ENCODE results near the gene REN. TPM values are rescaled to one million over a fixed set of nuclear protein-coding genes. Genes with fewer than 3 reads are reported as not detected.

Gene REN
- total and polyA plus RNA-seq, 4 experiments from 2014 or later = not detected

GRCh38 chr1:204131978-204132377 is 34.2 kb downstream of the REN start:
- no peak for DNase-seq
- H3K9me3 ChIP-seq (ENCODE audit: control insufficient read depth in 1 of 2, low read length in 2 of 2) = no peaks in the 10 kb centered on the region
- Mint-ChIP-seq H3K4me1 (peaks cover 5 to 14% (median 10%) of the 10 kb centered on the region in 4 donors), H3K9me3 (peaks cover 0 to 2% (median 0%) of the 10 kb centered on the region in 8 donors), H3K4me3 (no peak overlapping the region), H3K27me3 (no peaks in the 10 kb centered on the region), H3K27ac (no peak overlapping the region), H3K36me3 (peaks cover 0 to 4% of the 10 kb centered on the region in 2 donors)
- H3K4me3 ChIP-seq (ENCODE audit: low read length in 2 of 2) = no peak overlapping the region
- intact Hi-C loops (cut with micrococcal nuclease) = no loop called here
- POLR2A ChIA-PET (ENCODE audit: partially characterized antibody) = no interaction called here
- H3K27ac ChIP-seq (ENCODE audit: low read depth, low read length) = no peak overlapping the region
- no peaks in the 10 kb centered on the region for H3K27me3 ChIP-seq (ENCODE audit: insufficient read depth, low read length)
- H3K4me1 ChIP-seq (ENCODE audit: insufficient read depth, low read length) = peaks cover 9% of the 10 kb centered on the region
- H3K36me3 ChIP-seq (ENCODE audit: insufficient read depth, low read length) = no peaks in the 10 kb centered on the region
- CTCF ChIA-PET (ENCODE audit: partially characterized antibody) = interaction anchor here (1.6 kb wide), 1 partner anchor 271 kb away, joined by 5 read pairs; the partner anchor contains the start of gene SNRPE

GRCh38 chr1:204130981-204131892 is 34.9 kb downstream of the REN start:
- Mint-ChIP-seq H3K4me1 (peaks cover 5 to 14% (median 10%) of the 10 kb centered on the region in 4 donors), H3K36me3 (peaks cover 0 to 4% of the 10 kb centered on the region in 2 donors), H3K9me3 (peaks cover 0 to 3% (median 0%) of the 10 kb centered on the region in 8 donors), H3K27ac (peak overlapping the region in 1 of 7 donors; percentile 50), H3K27me3 (peaks cover 0 to 1% of the 10 kb centered on the region in 2 donors), H3K4me3 (no peak overlapping the region)
- no peaks in the 10 kb centered on the region for H3K9me3 ChIP-seq (ENCODE audit: control insufficient read depth in 1 of 2, low read length in 2 of 2)
- CTCF ChIA-PET (ENCODE audit: partially characterized antibody) = interaction anchor here (0.6 to 0.9 kb wide), 2 partner anchors 260 to 273 kb away, joined by 3 to 6 read pairs; no protein-coding TSS in a partner anchor
- no peaks in the 10 kb centered on the region for H3K36me3 ChIP-seq (ENCODE audit: insufficient read depth, low read length)
- no peaks in the 10 kb centered on the region for H3K27me3 ChIP-seq (ENCODE audit: insufficient read depth, low read length)
- no peak overlapping the region for H3K4me3 ChIP-seq (ENCODE audit: low read length in 2 of 2)
- H3K27ac ChIP-seq (ENCODE audit: low read depth, low read length) = no peak overlapping the region
- intact Hi-C loops (cut with micrococcal nuclease) = no loop called here
- peaks cover 9% of the 10 kb centered on the region for H3K4me1 ChIP-seq (ENCODE audit: insufficient read depth, low read length)
- DNase-seq = no peak
- POLR2A ChIA-PET (ENCODE audit: partially characterized antibody) = interaction anchor here (0.6 kb wide), 1 partner anchor 11 kb away, joined by 4 read pairs; no protein-coding TSS in a partner anchor

- intact Hi-C loops (cut with micrococcal nuclease) = no loop called here
- Mint-ChIP-seq H3K9me3 (peaks cover 0 to 3% (median 0%) of the 10 kb centered on the region in 8 donors), H3K36me3 (no peaks in the 10 kb centered on the region), H3K4me3 (no peak overlapping the region), H3K27ac (peak overlapping the region in 1 of 7 donors; percentile 50), H3K27me3 (peaks cover 0 to 1% of the 10 kb centered on the region in 2 donors), H3K4me1 (peaks cover 5 to 14% (median 10%) of the 10 kb centered on the region in 4 donors)
- DNase-seq = no peak
- H3K9me3 ChIP-seq (ENCODE audit: control insufficient read depth in 1 of 2, low read length in 2 of 2) = no peaks in the 10 kb centered on the region
- no peak overlapping the region for H3K4me3 ChIP-seq (ENCODE audit: low read length in 2 of 2)
- CTCF ChIA-PET (ENCODE audit: partially characterized antibody) = interaction anchor here (0.7 to 3.8 kb wide), 6 partner anchors 59 to 677 kb away, joined by 3 to 54 read pairs (median 16); partner anchors contain the start of genes ATP2B4 and SNRPE
- peaks cover 9% of the 10 kb centered on the region for H3K4me1 ChIP-seq (ENCODE audit: insufficient read depth, low read length)
- no peaks in the 10 kb centered on the region for H3K27me3 ChIP-seq (ENCODE audit: insufficient read depth, low read length)
- POLR2A ChIA-PET (ENCODE audit: partially characterized antibody) = interaction anchor here (2.0 kb wide), 1 partner anchor 269 kb away, joined by 10 read pairs; the partner anchor contains the start of gene SNRPE
- no peaks in the 10 kb centered on the region for H3K36me3 ChIP-seq (ENCODE audit: insufficient read depth, low read length)
- no peak overlapping the region for H3K27ac ChIP-seq (ENCODE audit: low read depth, low read length)
These were observed 36.0 kb downstream of the REN start for GRCh38 chr1:204130178-204130577.

GRCh38 chr1:204128964-204129896 is 36.9 kb downstream of the REN start:
- Mint-ChIP-seq H3K27me3 (peaks cover 0 to 1% of the 10 kb centered on the region in 2 donors), H3K27ac (peak overlapping the region in 4 of 7 donors; percentile 27 to 75 (median 44)), H3K9me3 (peaks cover 0 to 3% (median 0%) of the 10 kb centered on the region in 8 donors), H3K4me3 (peak overlapping the region in 2 of 8 donors; percentile 36 to 46), H3K4me1 (peaks cover 5 to 14% (median 10%) of the 10 kb centered on the region in 4 donors), H3K36me3 (no peaks in the 10 kb centered on the region)
- intact Hi-C loops (cut with micrococcal nuclease) = loop anchor here (1.0 to 10.0 kb wide), 4 partner anchors 258 to 862 kb away; partner anchors contain the start of gene SNRPE
- ChIA-PET CTCF (ENCODE audit: partially characterized antibody) (interaction anchor here (0.7 to 3.8 kb wide), 28 partner anchors 9 to 789 kb away, joined by 3 to 54 read pairs (median 4); partner anchors contain the start of genes ATP2B4 and SNRPE), POLR2A (ENCODE audit: partially characterized antibody) (interaction anchor here (0.7 to 2.0 kb wide), 5 partner anchors 257 to 625 kb away, joined by 3 to 10 read pairs (median 4); partner anchors contain the start of gene SNRPE)
- Histone ChIP-seq H3K27ac (ENCODE audit: low read depth, low read length) (no peak overlapping the region), H3K9me3 (ENCODE audit: control insufficient read depth in 1 of 2, low read length in 2 of 2) (no peaks in the 10 kb centered on the region), H3K4me1 (ENCODE audit: insufficient read depth, low read length) (peaks cover 9% of the 10 kb centered on the region), H3K27me3 (ENCODE audit: insufficient read depth, low read length) (no peaks in the 10 kb centered on the region), H3K36me3 (ENCODE audit: insufficient read depth, low read length) (no peaks in the 10 kb centered on the region), H3K4me3 (ENCODE audit: low read length in 2 of 2) (no peak overlapping the region)
- peak; percentile 55 to 65 (median 59) for DNase-seq

GRCh38 chr1:204128464-204128963 is 37.6 kb downstream of the REN start:
- peaks cover 0 to 3% (median 0%) of the 10 kb centered on the region in 8 donors for H3K9me3 Mint-ChIP-seq
- H3K27me3 ChIP-seq (ENCODE audit: insufficient read depth, low read length) = no peaks in the 10 kb centered on the region
- H3K4me1 Mint-ChIP-seq = peaks cover 5 to 14% (median 10%) of the 10 kb centered on the region in 4 donors
- DNase-seq = no peak
- intact Hi-C loops (cut with micrococcal nuclease) = loop anchor here (5.0 to 10.0 kb wide), 2 partner anchors 784 to 861 kb away; no protein-coding TSS in a partner anchor
- H3K27ac Mint-ChIP-seq = peak overlapping the region in 3 of 7 donors; percentile 27 to 68 (median 43)
- H3K4me3 Mint-ChIP-seq = peak overlapping the region in 1 of 8 donors; percentile 36
- H3K36me3 ChIP-seq (ENCODE audit: insufficient read depth, low read length) = no peaks in the 10 kb centered on the region
- ChIA-PET POLR2A (ENCODE audit: partially characterized antibody) (interaction anchor here (0.6 to 2.0 kb wide), 5 partner anchors 131 to 624 kb away, joined by 3 to 10 read pairs (median 4); partner anchors contain the start of gene SNRPE), CTCF (ENCODE audit: partially characterized antibody) (interaction anchor here (0.9 to 3.8 kb wide), 23 partner anchors 8 to 775 kb away, joined by 3 to 54 read pairs (median 5); partner anchors contain the start of genes ATP2B4 and SNRPE)
- H3K36me3 Mint-ChIP-seq = no peaks in the 10 kb centered on the region
- no peak overlapping the region for H3K27ac ChIP-seq (ENCODE audit: low read depth, low read length)
- H3K4me1 ChIP-seq (ENCODE audit: insufficient read depth, low read length) = peaks cover 9% of the 10 kb centered on the region
- H3K27me3 Mint-ChIP-seq = peaks cover 0 to 1% of the 10 kb centered on the region in 2 donors
- no peaks in the 10 kb centered on the region for H3K9me3 ChIP-seq (ENCODE audit: control insufficient read depth in 1 of 2, low read length in 2 of 2)
- no peak overlapping the region for H3K4me3 ChIP-seq (ENCODE audit: low read length in 2 of 2)

Data from CD4-positive, alpha-beta memory T cell (primary cell).